ENCODE data around the gene ULK4.
"Not testable (repeated sequence)": the region's sequence is repeated elsewhere in the genome, so short reads cannot be mapped to it uniquely, and the experiment has no call there.

ULK4 gene

DNA sequence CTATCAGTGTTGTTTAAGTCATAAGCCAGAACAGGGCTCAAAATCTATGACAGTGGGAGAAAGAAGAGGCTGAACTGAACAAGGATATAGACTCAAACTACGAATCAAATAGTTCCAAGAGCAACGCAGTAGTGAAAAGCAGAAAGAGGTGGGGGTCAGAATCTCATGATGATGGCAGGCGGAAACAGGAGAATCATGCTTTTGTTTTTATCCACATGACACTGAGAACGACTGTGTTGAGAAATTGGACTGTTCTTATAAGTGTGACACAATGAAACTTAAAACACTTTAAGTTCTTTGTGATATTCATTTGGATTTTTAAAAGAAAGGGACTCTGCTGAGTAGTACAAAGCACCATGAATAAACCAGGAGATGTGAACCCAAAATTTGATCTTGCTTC, 309.4 kb downstream of the ULK4 start:
- H3K27me3 ChIP-seq (ENCODE audit: insufficient read depth, low read length, poor library complexity, severe bottlenecking), result no peaks in the 10 kb centered on the region
- peaks cover 3% of the 10 kb centered on the region; the same call in 1 of the 2 replicates for H3K9me3 ChIP-seq (ENCODE audit: insufficient read depth, low read depth, low read length)
- no peaks in the 10 kb centered on the region for H3K4me1 ChIP-seq (ENCODE audit: insufficient read depth, low read length, poor library complexity, severe bottlenecking)
- no peak overlapping the region for H3K9ac ChIP-seq (ENCODE audit: low read depth, low read length, poor library complexity, severe bottlenecking)
- H3K79me2 ChIP-seq (ENCODE audit: insufficient read depth, low read length), result no peaks in the 10 kb centered on the region
- H3K9me2 ChIP-seq (replicated peaks; ENCODE audit: low read depth, low read length), result no peaks in the 10 kb centered on the region
- no peaks in the 10 kb centered on the region for H3K36me3 ChIP-seq (ENCODE audit: insufficient read depth, low read length)
- H4K20me1 ChIP-seq (ENCODE audit: insufficient read depth, low read length, poor library complexity, severe bottlenecking), result no peaks in the 10 kb centered on the region
- H3F3A ChIP-seq (ENCODE audit: low read depth), result no peaks in the 10 kb centered on the region
- H3K4me3 ChIP-seq (ENCODE audit: low read length, poor library complexity, severe bottlenecking), result no peak overlapping the region
- H2AFZ ChIP-seq (ENCODE audit: low read length), result no peak overlapping the region
- TF ChIP-seq EZH2phosphoT487 (IDR thresholded peaks at IDR 0.05; ENCODE audit: borderline replicate concordance), result no peak
- TF ChIP-seq, protein P1, sequence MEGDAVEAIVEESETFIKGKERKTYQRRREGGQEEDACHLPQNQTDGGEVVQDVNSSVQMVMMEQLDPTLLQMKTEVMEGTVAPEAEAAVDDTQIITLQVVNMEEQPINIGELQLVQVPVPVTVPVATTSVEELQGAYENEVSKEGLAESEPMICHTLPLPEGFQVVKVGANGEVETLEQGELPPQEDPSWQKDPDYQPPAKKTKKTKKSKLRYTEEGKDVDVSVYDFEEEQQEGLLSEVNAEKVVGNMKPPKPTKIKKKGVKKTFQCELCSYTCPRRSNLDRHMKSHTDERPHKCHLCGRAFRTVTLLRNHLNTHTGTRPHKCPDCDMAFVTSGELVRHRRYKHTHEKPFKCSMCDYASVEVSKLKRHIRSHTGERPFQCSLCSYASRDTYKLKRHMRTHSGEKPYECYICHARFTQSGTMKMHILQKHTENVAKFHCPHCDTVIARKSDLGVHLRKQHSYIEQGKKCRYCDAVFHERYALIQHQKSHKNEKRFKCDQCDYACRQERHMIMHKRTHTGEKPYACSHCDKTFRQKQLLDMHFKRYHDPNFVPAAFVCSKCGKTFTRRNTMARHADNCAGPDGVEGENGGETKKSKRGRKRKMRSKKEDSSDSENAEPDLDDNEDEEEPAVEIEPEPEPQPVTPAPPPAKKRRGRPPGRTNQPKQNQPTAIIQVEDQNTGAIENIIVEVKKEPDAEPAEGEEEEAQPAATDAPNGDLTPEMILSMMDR (conservative IDR thresholded peaks at IDR 0.05; ENCODE audit: low read length), result no peak
- H3K4me2 ChIP-seq (ENCODE audit: low read depth, low read length, poor library complexity, severe bottlenecking), result no peak overlapping the region

DNA sequence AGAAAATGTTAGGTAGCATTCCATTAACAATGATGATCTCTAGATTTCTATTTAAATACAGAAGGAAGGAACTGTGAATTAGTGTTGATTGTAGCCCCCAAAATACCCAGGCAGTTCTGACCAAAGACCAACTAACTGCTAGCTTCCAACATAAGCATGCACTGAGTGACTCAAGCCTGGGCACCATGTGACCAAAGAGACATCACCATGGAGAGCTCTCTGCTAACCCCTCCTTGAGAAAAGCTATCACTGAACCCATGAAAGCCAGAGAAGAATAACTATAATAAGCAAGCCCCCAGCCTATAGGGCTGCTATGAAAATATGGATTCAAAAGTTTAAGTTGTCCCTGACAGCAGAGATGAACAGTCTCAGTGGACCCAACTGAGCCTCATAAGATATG, 310.2 kb downstream of the ULK4 start:
- Histone ChIP-seq H2AFZ (ENCODE audit: low read length) (no peak overlapping the region), H4K20me1 (ENCODE audit: insufficient read depth, low read length, poor library complexity, severe bottlenecking) (no peaks in the 10 kb centered on the region), H3K27me3 (ENCODE audit: insufficient read depth, low read length, poor library complexity, severe bottlenecking) (no peaks in the 10 kb centered on the region), H3F3A (ENCODE audit: low read depth) (no peaks in the 10 kb centered on the region), H3K4me3 (ENCODE audit: low read length, poor library complexity, severe bottlenecking) (no peak overlapping the region), H3K79me2 (ENCODE audit: insufficient read depth, low read length) (no peaks in the 10 kb centered on the region), H3K4me2 (ENCODE audit: low read depth, low read length, poor library complexity, severe bottlenecking) (no peak overlapping the region), H3K9ac (ENCODE audit: low read depth, low read length, poor library complexity, severe bottlenecking) (no peak overlapping the region), H3K9me2 (replicated peaks; ENCODE audit: low read depth, low read length) (no peaks in the 10 kb centered on the region), H3K36me3 (ENCODE audit: insufficient read depth, low read length) (no peaks in the 10 kb centered on the region), H3K4me1 (ENCODE audit: insufficient read depth, low read length, poor library complexity, severe bottlenecking) (no peaks in the 10 kb centered on the region), H3K9me3 (ENCODE audit: insufficient read depth, low read depth, low read length) (peaks cover 3% of the 10 kb centered on the region; the same call in 1 of the 2 replicates)
- no peak for TF ChIP-seq EZH2phosphoT487 (IDR thresholded peaks at IDR 0.05; ENCODE audit: borderline replicate concordance)

DNA sequence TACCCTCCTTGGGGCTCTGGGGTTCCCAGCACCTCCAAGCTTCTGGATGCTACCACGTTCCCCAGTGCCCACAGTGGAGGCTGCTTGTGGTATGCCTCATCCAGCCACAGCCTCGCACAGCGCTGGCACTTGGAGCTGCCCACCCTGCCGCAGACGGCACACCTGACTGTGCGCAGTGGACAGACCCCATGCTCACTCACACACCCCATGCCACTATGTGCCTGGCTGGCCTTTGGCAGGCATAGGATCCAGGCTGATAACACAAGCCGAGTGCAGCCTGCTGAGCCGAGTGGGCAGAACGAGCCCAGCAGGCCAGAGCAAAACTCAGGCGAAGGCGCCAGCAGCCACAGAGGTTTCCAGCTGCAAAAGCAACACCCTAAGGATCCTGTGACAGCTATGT, 311.5 kb downstream of the ULK4 start:
- H3K9me2 ChIP-seq (replicated peaks; ENCODE audit: low read depth, low read length), result no peaks in the 10 kb centered on the region
- H3F3A ChIP-seq (ENCODE audit: low read depth), result no peaks in the 10 kb centered on the region
- no peaks in the 10 kb centered on the region for H3K4me1 ChIP-seq (ENCODE audit: insufficient read depth, low read length, poor library complexity, severe bottlenecking)
- no peak overlapping the region for H3K4me2 ChIP-seq (ENCODE audit: low read depth, low read length, poor library complexity, severe bottlenecking)
- TF ChIP-seq, protein P1 (conservative IDR thresholded peaks at IDR 0.05; ENCODE audit: low read length), result no peak
- TF ChIP-seq EZH2phosphoT487 (IDR thresholded peaks at IDR 0.05; ENCODE audit: borderline replicate concordance), result no peak
- peaks cover 3% of the 10 kb centered on the region; the same call in 1 of the 2 replicates for H3K9me3 ChIP-seq (ENCODE audit: insufficient read depth, low read depth, low read length)
- no peak overlapping the region for H3K4me3 ChIP-seq (ENCODE audit: low read length, poor library complexity, severe bottlenecking)
- H3K9ac ChIP-seq (ENCODE audit: low read depth, low read length, poor library complexity, severe bottlenecking), result no peak overlapping the region
- H4K20me1 ChIP-seq (ENCODE audit: insufficient read depth, low read length, poor library complexity, severe bottlenecking), result no peaks in the 10 kb centered on the region
- H3K79me2 ChIP-seq (ENCODE audit: insufficient read depth, low read length), result no peaks in the 10 kb centered on the region
- no peaks in the 10 kb centered on the region for H3K27me3 ChIP-seq (ENCODE audit: insufficient read depth, low read length, poor library complexity, severe bottlenecking)
- no peaks in the 10 kb centered on the region for H3K36me3 ChIP-seq (ENCODE audit: insufficient read depth, low read length)
- H2AFZ ChIP-seq (ENCODE audit: low read length), result no peak overlapping the region

DNA sequence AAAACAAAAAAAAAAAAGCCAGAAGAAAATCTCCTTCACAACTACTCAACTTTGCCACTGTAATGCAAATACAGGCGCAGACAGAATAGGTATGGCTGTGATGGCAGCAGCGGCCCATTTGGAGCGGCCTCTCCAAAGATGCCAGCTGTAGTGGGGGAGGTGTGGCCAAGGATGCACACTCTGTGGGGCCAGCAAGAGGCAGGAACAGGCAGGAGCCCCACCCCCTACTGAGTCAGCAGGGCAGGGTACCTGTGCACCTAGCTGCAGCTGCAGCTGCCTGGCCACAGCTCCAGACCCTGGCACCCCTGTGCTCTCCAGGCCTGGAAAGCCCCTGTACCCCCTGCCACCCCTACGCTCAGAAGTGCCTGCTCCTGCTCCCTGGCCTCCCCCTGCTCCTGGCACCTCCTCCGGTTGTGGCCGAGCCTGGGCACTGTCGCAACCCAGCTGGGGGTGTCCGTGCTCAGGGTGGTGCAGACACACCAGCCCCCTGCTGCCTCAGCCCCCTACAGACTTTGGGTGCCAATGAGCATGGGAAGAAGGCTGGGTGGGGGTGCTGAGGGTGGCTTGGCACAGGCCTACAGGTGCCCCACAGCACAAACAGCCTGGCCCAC, 312.7 kb downstream of the ULK4 start:
- no peak overlapping the region for H3K4me3 ChIP-seq (ENCODE audit: low read length, poor library complexity, severe bottlenecking)
- H3K79me2 ChIP-seq (ENCODE audit: insufficient read depth, low read length), result no peaks in the 10 kb centered on the region
- no peaks in the 10 kb centered on the region for H3F3A ChIP-seq (ENCODE audit: low read depth)
- H4K20me1 ChIP-seq (ENCODE audit: insufficient read depth, low read length, poor library complexity, severe bottlenecking), result no peaks in the 10 kb centered on the region
- no peak overlapping the region for H3K4me2 ChIP-seq (ENCODE audit: low read depth, low read length, poor library complexity, severe bottlenecking)
- no peak overlapping the region for H2AFZ ChIP-seq (ENCODE audit: low read length)
- no peak overlapping the region for H3K9ac ChIP-seq (ENCODE audit: low read depth, low read length, poor library complexity, severe bottlenecking)
- no peaks in the 10 kb centered on the region for H3K36me3 ChIP-seq (ENCODE audit: insufficient read depth, low read length)
- H3K4me1 ChIP-seq (ENCODE audit: insufficient read depth, low read length, poor library complexity, severe bottlenecking), result no peaks in the 10 kb centered on the region
- TF ChIP-seq, protein P1 (conservative IDR thresholded peaks at IDR 0.05; ENCODE audit: low read length), result no peak
- no peak for TF ChIP-seq EZH2phosphoT487 (IDR thresholded peaks at IDR 0.05; ENCODE audit: borderline replicate concordance)
- H3K9me3 ChIP-seq (ENCODE audit: insufficient read depth, low read depth, low read length), result peaks cover 3% of the 10 kb centered on the region; the same call in 1 of the 2 replicates
- H3K27me3 ChIP-seq (ENCODE audit: insufficient read depth, low read length, poor library complexity, severe bottlenecking), result no peaks in the 10 kb centered on the region
- no peaks in the 10 kb centered on the region for H3K9me2 ChIP-seq (replicated peaks; ENCODE audit: low read depth, low read length)

DNA sequence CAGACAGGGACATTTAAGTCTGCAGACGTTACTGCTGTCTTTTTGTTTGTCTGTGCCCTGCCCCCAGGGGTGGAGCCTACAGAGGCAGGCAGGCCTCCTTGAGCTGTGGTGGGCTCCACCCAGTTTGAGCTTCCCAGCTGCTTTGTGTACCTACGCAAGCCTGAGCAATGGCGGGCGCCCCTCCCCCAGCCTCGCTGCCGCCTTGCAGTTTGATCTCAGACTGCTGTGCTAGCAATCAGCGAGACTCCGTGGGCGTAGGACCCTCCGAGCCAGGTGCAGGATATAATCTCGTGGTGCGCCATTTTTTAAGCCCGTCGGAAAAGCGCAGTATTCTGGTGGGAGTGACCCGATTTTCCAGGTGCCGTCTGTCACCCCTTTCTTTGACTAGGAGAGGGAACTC, 314.2 kb downstream of the ULK4 start:
- H3K36me3 ChIP-seq (ENCODE audit: insufficient read depth, low read length); H3K9ac ChIP-seq (ENCODE audit: low read depth, low read length, poor library complexity, severe bottlenecking); H2AFZ ChIP-seq (ENCODE audit: low read length); H4K20me1 ChIP-seq (ENCODE audit: insufficient read depth, low read length, poor library complexity, severe bottlenecking); H3K9me2 ChIP-seq (replicated peaks; ENCODE audit: low read depth, low read length); H3K4me2 ChIP-seq (ENCODE audit: low read depth, low read length, poor library complexity, severe bottlenecking); H3K4me1 ChIP-seq (ENCODE audit: insufficient read depth, low read length, poor library complexity, severe bottlenecking); H3K4me3 ChIP-seq (ENCODE audit: low read length, poor library complexity, severe bottlenecking); H3F3A ChIP-seq (ENCODE audit: low read depth); H3K9me3 ChIP-seq (ENCODE audit: insufficient read depth, low read depth, low read length); H3K27me3 ChIP-seq (ENCODE audit: insufficient read depth, low read length, poor library complexity, severe bottlenecking); H3K79me2 ChIP-seq (ENCODE audit: insufficient read depth, low read length): not testable (repeated sequence)
